ENCODE data around the gene COL4A6. TPM values are rescaled to one million over a fixed set of nuclear protein-coding genes. Genes with fewer than 3 reads are reported as not detected.

Gene COL4A6
- total and polyA plus RNA-seq, 10 donors: 0.15 to 4.8 (median 0.84) TPM

- no peak for TF ChIP-seq CTCF (IDR thresholded peaks at IDR 0.05 in 8 of 11, conservative IDR thresholded peaks at IDR 0.05 in 3 of 11)
- TF ChIP-seq POLR2A (IDR thresholded peaks at IDR 0.05): no peak
- TF ChIP-seq POLR2AphosphoS5 (IDR thresholded peaks at IDR 0.05): no peak
- Histone ChIP-seq H3K27ac (no peak overlapping the region), H3K4me1 (no peaks in the 10 kb centered on the region), H3K4me3 (no peak overlapping the region), H3K9me3 (no peaks in the 10 kb centered on the region), H3K27me3 (replicated peaks in 1 of 7) (no peaks in the 10 kb centered on the region), H3K36me3 (no peaks in the 10 kb centered on the region)
- intact Hi-C loops (cut with DNase I; ENCODE audit: low total_unique reads): no loop called here
- no peak for DNase-seq
- WGBS, 5 donors: 11 to 55% (median 15%) methylated on average over 2 of the region's 2 CpGs
These were observed 152.9 kb downstream of the COL4A6 start for GRCh38 chrX:108285356-108285755.

GRCh38 chrX:108275732-108276131 lies 162.5 kb downstream of the COL4A6 start:
- H3K4me3 ChIP-seq: no peak overlapping the region
- H3K9me3 ChIP-seq: no peaks in the 10 kb centered on the region
- H3K4me1 ChIP-seq: no peaks in the 10 kb centered on the region
- DNase-seq: no peak
- no peaks in the 10 kb centered on the region for H3K36me3 ChIP-seq
- H3K27me3 ChIP-seq (replicated peaks in 1 of 7): peaks cover 0 to 21% (median 0%) of the 10 kb centered on the region in 7 donors
- no peak overlapping the region for H3K27ac ChIP-seq
- TF ChIP-seq POLR2A (IDR thresholded peaks at IDR 0.05) (no peak), CTCF (IDR thresholded peaks at IDR 0.05 in 8 of 11, conservative IDR thresholded peaks at IDR 0.05 in 3 of 11) (no peak), POLR2AphosphoS5 (IDR thresholded peaks at IDR 0.05) (no peak)
- intact Hi-C loops (cut with DNase I; ENCODE audit: low total_unique reads): no loop called here
- 60 to 77% (median 73%) methylated on average over 4 of the region's 4 CpGs for WGBS, 5 donors

- Histone ChIP-seq H3K36me3 (no peaks in the 10 kb centered on the region), H3K4me1 (no peaks in the 10 kb centered on the region), H3K9me3 (no peaks in the 10 kb centered on the region), H3K27me3 (replicated peaks in 1 of 7) (peaks cover 0 to 18% (median 0%) of the 10 kb centered on the region in 7 donors), H3K27ac (no peak overlapping the region), H3K4me3 (no peak overlapping the region)
- no peak for DNase-seq
- TF ChIP-seq POLR2AphosphoS5 (IDR thresholded peaks at IDR 0.05) (no peak), POLR2A (IDR thresholded peaks at IDR 0.05) (no peak), CTCF (IDR thresholded peaks at IDR 0.05 in 8 of 11, conservative IDR thresholded peaks at IDR 0.05 in 3 of 11) (no peak)
- intact Hi-C loops (cut with DNase I; ENCODE audit: low total_unique reads): no loop called here
- 25 to 39% (median 32%) methylated on average over 2 of the region's 2 CpGs for WGBS, 5 donors
These were observed 166.8 kb downstream of the COL4A6 start for GRCh38 chrX:108271397-108271787.

- peaks cover 0 to 13% (median 0%) of the 10 kb centered on the region in 7 donors for H3K27me3 ChIP-seq (replicated peaks in 1 of 7)
- H3K36me3 ChIP-seq: no peaks in the 10 kb centered on the region
- H3K27ac ChIP-seq: no peak overlapping the region
- intact Hi-C loops (cut with DNase I; ENCODE audit: low total_unique reads): no loop called here
- TF ChIP-seq POLR2A (IDR thresholded peaks at IDR 0.05): no peak
- no peak for TF ChIP-seq CTCF (IDR thresholded peaks at IDR 0.05 in 8 of 11, conservative IDR thresholded peaks at IDR 0.05 in 3 of 11)
- TF ChIP-seq POLR2AphosphoS5 (IDR thresholded peaks at IDR 0.05): no peak
- no peak for DNase-seq
- H3K4me1 ChIP-seq: no peaks in the 10 kb centered on the region
- no peaks in the 10 kb centered on the region for H3K9me3 ChIP-seq
- H3K4me3 ChIP-seq: no peak overlapping the region
- 16 to 44% (median 23%) methylated on average over 6 of the region's 6 CpGs for WGBS, 5 donors
These were observed 167.4 kb downstream of the COL4A6 start for GRCh38 chrX:108270739-108271396.
